OCI-LY1 (cell line): ENCODE results near the gene TMEM253.

Experiments used
- EZH2 ChIP-seq: fragments of 200-600 bp; sonication (generic), shearing (Covaris generic); IDR thresholded peaks from 2 replicates; pipeline ENCODE4 v1.8.0; 2017; ENCODE audit warnings: borderline replicate concordance, mixed run types, mild to moderate bottlenecking, antibody characterized with exemption, low read length, moderate library complexity, mixed read lengths
- TF ChIP-seq, protein P1 (sequence below): fragments of 200-600 bp; sonication (generic), shearing (Covaris generic); IDR thresholded peaks from 2 replicates; pipeline ENCODE4 v1.5.1; 2017; ENCODE audit warnings: mild to moderate bottlenecking, antibody characterized with exemption, low read length, moderate library complexity, mixed read lengths

DNA sequence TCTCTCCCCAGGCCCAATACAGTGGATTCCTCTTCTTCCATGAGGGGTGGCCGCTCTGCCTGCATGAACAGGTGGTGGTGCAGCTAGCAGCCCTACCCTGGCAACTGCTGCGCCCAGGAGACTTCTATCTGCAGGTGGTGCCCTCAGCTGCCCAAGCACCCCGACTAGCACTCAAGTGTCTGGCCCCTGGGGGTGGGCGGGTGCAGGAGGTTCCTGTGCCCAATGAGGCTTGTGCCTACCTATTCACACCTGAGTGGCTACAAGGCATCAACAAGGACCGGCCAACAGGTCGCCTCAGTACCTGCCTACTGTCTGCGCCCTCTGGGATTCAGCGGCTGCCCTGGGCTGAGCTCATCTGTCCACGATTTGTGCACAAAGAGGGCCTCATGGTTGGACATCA lies 26.9 kb upstream of the TMEM253 start:
- TF ChIP-seq, protein P1, sequence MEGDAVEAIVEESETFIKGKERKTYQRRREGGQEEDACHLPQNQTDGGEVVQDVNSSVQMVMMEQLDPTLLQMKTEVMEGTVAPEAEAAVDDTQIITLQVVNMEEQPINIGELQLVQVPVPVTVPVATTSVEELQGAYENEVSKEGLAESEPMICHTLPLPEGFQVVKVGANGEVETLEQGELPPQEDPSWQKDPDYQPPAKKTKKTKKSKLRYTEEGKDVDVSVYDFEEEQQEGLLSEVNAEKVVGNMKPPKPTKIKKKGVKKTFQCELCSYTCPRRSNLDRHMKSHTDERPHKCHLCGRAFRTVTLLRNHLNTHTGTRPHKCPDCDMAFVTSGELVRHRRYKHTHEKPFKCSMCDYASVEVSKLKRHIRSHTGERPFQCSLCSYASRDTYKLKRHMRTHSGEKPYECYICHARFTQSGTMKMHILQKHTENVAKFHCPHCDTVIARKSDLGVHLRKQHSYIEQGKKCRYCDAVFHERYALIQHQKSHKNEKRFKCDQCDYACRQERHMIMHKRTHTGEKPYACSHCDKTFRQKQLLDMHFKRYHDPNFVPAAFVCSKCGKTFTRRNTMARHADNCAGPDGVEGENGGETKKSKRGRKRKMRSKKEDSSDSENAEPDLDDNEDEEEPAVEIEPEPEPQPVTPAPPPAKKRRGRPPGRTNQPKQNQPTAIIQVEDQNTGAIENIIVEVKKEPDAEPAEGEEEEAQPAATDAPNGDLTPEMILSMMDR, result no peak
- TF ChIP-seq EZH2, result no peak
